Thymus (tissue), 11 donors: ENCODE measurements around the gene RAF1. TPM values are rescaled to one million over a fixed set of nuclear protein-coding genes. Genes with fewer than 3 reads are reported as not detected.
"Not testable (repeated sequence)": the region's sequence is repeated elsewhere in the genome, so short reads cannot be mapped to it uniquely, and the experiment has no call there.

Source experiments
- DNase-seq, 9 donors: peaks; one replicate each; pipeline ENCODE4 v3.0.0-alpha.2; 2013; ENCODE audit warnings: low spot score in 9 of 9, low read depth in 6 of 9, missing footprints in 1 of 9
- H3K27ac ChIP-seq, 2 donors: one replicate each; pipeline ENCODE4 v1.5.1; 2013; ENCODE audit warnings: control low read depth in 1 of 2, low read depth in 1 of 2, low read length in 1 of 2, mild to moderate bottlenecking in 1 of 2, moderate library complexity in 1 of 2
- H3K27me3 ChIP-seq, 2 donors: one replicate each; pipeline ENCODE4 v1.5.1; 2013; ENCODE audit warnings: low read length in 1 of 2; ENCODE audit not compliant: control insufficient read depth in 2 of 2, insufficient read depth in 1 of 2
- H3K36me3 ChIP-seq, 2 donors: one replicate each; pipeline ENCODE4 v1.5.1; 2013; ENCODE audit warnings: low read length in 1 of 2, mild to moderate bottlenecking in 1 of 2, moderate library complexity in 1 of 2; ENCODE audit not compliant: control insufficient read depth in 2 of 2, insufficient read depth in 2 of 2
- H3K4me1 ChIP-seq, 2 donors: one replicate each; pipeline ENCODE4 v1.5.1; 2013; ENCODE audit warnings: low read length in 2 of 2; ENCODE audit not compliant: control insufficient read depth in 2 of 2, insufficient read depth in 2 of 2
- H3K4me3 ChIP-seq, 2 donors: one replicate each; pipeline ENCODE4 v1.5.1; 2013; ENCODE audit warnings: low read length in 2 of 2, control low read depth in 1 of 2, mild to moderate bottlenecking in 1 of 2
- H3K9me3 ChIP-seq, 2 donors: one replicate each; pipeline ENCODE4 v1.5.1; 2013; ENCODE audit warnings: low read length in 1 of 2, mild to moderate bottlenecking in 1 of 2; ENCODE audit not compliant: control insufficient read depth in 2 of 2, insufficient read depth in 1 of 2
- WGBS: extraction: QIAGEN DNeasy Blood & Tissue Kit; methylation state at CpG from one replicate; pipeline ENCODE4 v1.1.7; 2013; 5-methylcytosine and 5-hydroxymethylcytosine counted together
- polyA plus RNA-seq: library from polyadenylated mRNA; stranded (reverse); fragments of 200-250 nt; gene quantifications from one replicate; pipeline ENCODE4 v1.2.3, GENCODE V29; 2013
- total RNA-seq: library from RNA; stranded (reverse); fragments of 120-200 nt; gene quantifications from one replicate; pipeline ENCODE4 v1.2.4, GENCODE V29; 2013
- donor health status: healthy.

The RAF1 gene
- total and polyA plus RNA-seq, 2 donors, result 59.9 to 68.1 TPM

- no peak for DNase-seq
- WGBS, result 96% methylated on average over 6 of the region's 6 CpGs
- no peaks in the 10 kb centered on the region for H3K36me3 ChIP-seq
- H3K27ac ChIP-seq, result no peak overlapping the region
- no peak overlapping the region for H3K4me3 ChIP-seq
- H3K27me3 ChIP-seq, result no peaks in the 10 kb centered on the region
- no peaks in the 10 kb centered on the region for H3K4me1 ChIP-seq
- H3K9me3 ChIP-seq, result no peaks in the 10 kb centered on the region
These were observed 41.5 kb upstream of the RAF1 start for GRCh38 chr3:12705374-12705926.

- Histone ChIP-seq H3K9me3 (no peaks in the 10 kb centered on the region), H3K36me3 (no peaks in the 10 kb centered on the region), H3K27me3 (no peaks in the 10 kb centered on the region), H3K27ac (no peak overlapping the region), H3K4me1 (no peaks in the 10 kb centered on the region), H3K4me3 (no peak overlapping the region)
- whole genome bisulfite sequencing, result 95% methylated on average over 3 of the region's 3 CpGs
- DNase-seq, result no peak
These were observed 38.6 kb upstream of the RAF1 start for GRCh38 chr3:12702501-12702900.

GRCh38 chr3:12701601-12702000, 37.7 kb upstream of the RAF1 start:
- not testable (repeated sequence) for DNase-seq, H3K4me1 ChIP-seq, H3K27ac ChIP-seq, H3K36me3 ChIP-seq, H3K27me3 ChIP-seq, H3K4me3 ChIP-seq, H3K9me3 ChIP-seq
- 97% methylated on average over 10 of the region's 10 CpGs for WGBS

GRCh38 chr3:12700800-12701199, 36.9 kb upstream of the RAF1 start:
- 96% methylated on average over 2 of the region's 2 CpGs for WGBS
- Histone ChIP-seq H3K9me3 (no peaks in the 10 kb centered on the region), H3K27ac (no peak overlapping the region), H3K4me1 (no peaks in the 10 kb centered on the region), H3K4me3 (no peak overlapping the region), H3K36me3 (no peaks in the 10 kb centered on the region), H3K27me3 (no peaks in the 10 kb centered on the region)
- no peak for DNase-seq

- H3K27ac ChIP-seq, result no peak overlapping the region
- no peak overlapping the region for H3K4me3 ChIP-seq
- DNase-seq, result no peak
- H3K27me3 ChIP-seq, result no peaks in the 10 kb centered on the region
- no peaks in the 10 kb centered on the region for H3K36me3 ChIP-seq
- H3K4me1 ChIP-seq, result no peaks in the 10 kb centered on the region
- 89% methylated on average over 2 of the region's 2 CpGs for WGBS
- no peaks in the 10 kb centered on the region for H3K9me3 ChIP-seq
These were observed 32.0 kb upstream of the RAF1 start for GRCh38 chr3:12695916-12696315.

GRCh38 chr3:12695112-12695511, 31.2 kb upstream of the RAF1 start:
- H3K27me3 ChIP-seq, result no peaks in the 10 kb centered on the region
- H3K27ac ChIP-seq, result no peak overlapping the region
- no peak overlapping the region for H3K4me3 ChIP-seq
- H3K36me3 ChIP-seq, result no peaks in the 10 kb centered on the region
- DNase-seq, result no peak
- WGBS, result 97% methylated on average over 3 of the region's 3 CpGs
- H3K4me1 ChIP-seq, result no peaks in the 10 kb centered on the region
- no peaks in the 10 kb centered on the region for H3K9me3 ChIP-seq

GRCh38 chr3:12692444-12692843, 28.5 kb upstream of the RAF1 start:
- H3K27me3 ChIP-seq, result no peaks in the 10 kb centered on the region
- H3K27ac ChIP-seq, result no peak overlapping the region
- no peaks in the 10 kb centered on the region for H3K4me1 ChIP-seq
- no peaks in the 10 kb centered on the region for H3K36me3 ChIP-seq
- no peaks in the 10 kb centered on the region for H3K9me3 ChIP-seq
- 96% methylated on average over 8 of the region's 8 CpGs for WGBS
- no peak for DNase-seq
- H3K4me3 ChIP-seq, result no peak overlapping the region

GRCh38 chr3:12689997-12690711, 26.2 kb upstream of the RAF1 start:
- DNase-seq, result no peak
- H3K4me1 ChIP-seq, result no peaks in the 10 kb centered on the region
- no peaks in the 10 kb centered on the region for H3K9me3 ChIP-seq
- no peaks in the 10 kb centered on the region for H3K27me3 ChIP-seq
- 95% methylated on average over 11 of the region's 11 CpGs for WGBS
- H3K27ac ChIP-seq, result no peak overlapping the region
- H3K36me3 ChIP-seq, result no peaks in the 10 kb centered on the region
- no peak overlapping the region for H3K4me3 ChIP-seq

GRCh38 chr3:12687948-12688347, 24.0 kb upstream of the RAF1 start:
- no peaks in the 10 kb centered on the region for H3K27me3 ChIP-seq
- 88% methylated on average over 4 of the region's 4 CpGs for WGBS
- no peaks in the 10 kb centered on the region for H3K4me1 ChIP-seq
- no peak overlapping the region for H3K27ac ChIP-seq
- H3K9me3 ChIP-seq, result no peaks in the 10 kb centered on the region
- H3K36me3 ChIP-seq, result no peaks in the 10 kb centered on the region
- no peak for DNase-seq
- no peak overlapping the region for H3K4me3 ChIP-seq
